ENCODE results near the gene CTNNA1. TPM values are rescaled to one million over a fixed set of nuclear protein-coding genes. Genes with fewer than 3 reads are reported as not detected.

Gene CTNNA1
- total and polyA plus RNA-seq, 2 of the 8 experiments (the other 6 are each of a cell fraction or from before 2014, with no cell fraction given) = 115 to 349 TPM

DNA sequence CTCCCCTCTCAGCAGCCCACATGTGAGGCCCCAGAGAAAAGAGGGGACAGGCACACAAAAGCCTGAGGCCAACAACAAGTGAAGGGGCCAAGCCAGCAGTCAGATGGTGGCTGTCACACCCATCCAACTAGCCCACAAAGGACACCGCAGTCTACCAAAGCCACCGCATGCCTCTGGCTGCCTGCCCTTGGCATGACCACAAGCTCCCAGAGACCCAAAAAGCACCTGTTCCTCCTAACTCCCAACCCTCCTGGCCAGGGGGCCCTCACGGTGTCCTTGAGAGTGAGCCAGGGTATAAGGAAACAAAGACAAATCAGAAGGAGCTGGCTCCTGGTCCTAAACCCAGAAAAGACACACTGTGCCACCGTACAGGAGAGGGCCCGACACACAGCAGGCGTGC is 199.7 kb downstream of the CTNNA1 start (continued):
- TF ChIP-seq, protein P1, sequence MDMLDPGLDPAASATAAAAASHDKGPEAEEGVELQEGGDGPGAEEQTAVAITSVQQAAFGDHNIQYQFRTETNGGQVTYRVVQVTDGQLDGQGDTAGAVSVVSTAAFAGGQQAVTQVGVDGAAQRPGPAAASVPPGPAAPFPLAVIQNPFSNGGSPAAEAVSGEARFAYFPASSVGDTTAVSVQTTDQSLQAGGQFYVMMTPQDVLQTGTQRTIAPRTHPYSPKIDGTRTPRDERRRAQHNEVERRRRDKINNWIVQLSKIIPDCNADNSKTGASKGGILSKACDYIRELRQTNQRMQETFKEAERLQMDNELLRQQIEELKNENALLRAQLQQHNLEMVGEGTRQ (IDR thresholded peaks at IDR 0.05; ENCODE audit: low read length) = no peak
- TF ChIP-seq PHF8 (conservative IDR thresholded peaks at IDR 0.05; ENCODE audit: low read depth, low read length) = no peak
- TF ChIP-seq, protein P2, sequence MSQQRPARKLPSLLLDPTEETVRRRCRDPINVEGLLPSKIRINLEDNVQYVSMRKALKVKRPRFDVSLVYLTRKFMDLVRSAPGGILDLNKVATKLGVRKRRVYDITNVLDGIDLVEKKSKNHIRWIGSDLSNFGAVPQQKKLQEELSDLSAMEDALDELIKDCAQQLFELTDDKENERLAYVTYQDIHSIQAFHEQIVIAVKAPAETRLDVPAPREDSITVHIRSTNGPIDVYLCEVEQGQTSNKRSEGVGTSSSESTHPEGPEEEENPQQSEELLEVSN (IDR thresholded peaks at IDR 0.05) = no peak
- no peak for TF ChIP-seq KDM1A (IDR thresholded peaks at IDR 0.05; ENCODE audit: borderline replicate concordance, low read length)
